NT2/D1 (cell line): ENCODE data around the gene KRT78.

Experiments used
- DNase-seq: peaks from one replicate; pipeline ENCODE4 v3.0.0-alpha.2; 2011; ENCODE audit warnings: low read depth, low spot score
- H3K27me3 ChIP-seq: 2 replicates; pipeline ENCODE4 v1.6.0; 2011; ENCODE audit warnings: mild to moderate bottlenecking; ENCODE audit not compliant: insufficient read length, insufficient read depth
- H3K36me3 ChIP-seq: 2 replicates; pipeline ENCODE4 v1.6.1; 2011; ENCODE audit warnings: mild to moderate bottlenecking, low read length, mixed read lengths; ENCODE audit not compliant: insufficient read depth, insufficient read length
- H3K4me1 ChIP-seq: 2 replicates; pipeline ENCODE4 v1.5.1; 2011; ENCODE audit not compliant: insufficient read depth, insufficient read length
- H3K4me3 ChIP-seq: 2 replicates; pipeline ENCODE4 v1.5.1; 2011; ENCODE audit warnings: low read depth; ENCODE audit not compliant: insufficient read length
- H3K9ac ChIP-seq: 2 replicates; pipeline ENCODE4 v1.6.0; 2011; ENCODE audit warnings: low read depth; ENCODE audit not compliant: insufficient read length
- H3K9me3 ChIP-seq: 2 replicates; pipeline ENCODE4 v1.5.1; 2011; ENCODE audit warnings: mild to moderate bottlenecking, low read length; ENCODE audit not compliant: insufficient read depth
- SUZ12 ChIP-seq: IDR thresholded peaks from 2 replicates; pipeline ENCODE4 v1.6.1; 2011; ENCODE audit not compliant: insufficient read length, insufficient read depth; ENCODE audit errors: extremely low read depth
- YY1 ChIP-seq: IDR thresholded peaks from 2 replicates; pipeline ENCODE4 v1.6.1; 2011; ENCODE audit not compliant: insufficient read length, insufficient read depth
- ZNF274 ChIP-seq: IDR thresholded peaks from 2 replicates; pipeline ENCODE4 v1.6.1; 2011; ENCODE audit warnings: mild to moderate bottlenecking, low read depth, low read length

The KRT78 gene

DNA sequence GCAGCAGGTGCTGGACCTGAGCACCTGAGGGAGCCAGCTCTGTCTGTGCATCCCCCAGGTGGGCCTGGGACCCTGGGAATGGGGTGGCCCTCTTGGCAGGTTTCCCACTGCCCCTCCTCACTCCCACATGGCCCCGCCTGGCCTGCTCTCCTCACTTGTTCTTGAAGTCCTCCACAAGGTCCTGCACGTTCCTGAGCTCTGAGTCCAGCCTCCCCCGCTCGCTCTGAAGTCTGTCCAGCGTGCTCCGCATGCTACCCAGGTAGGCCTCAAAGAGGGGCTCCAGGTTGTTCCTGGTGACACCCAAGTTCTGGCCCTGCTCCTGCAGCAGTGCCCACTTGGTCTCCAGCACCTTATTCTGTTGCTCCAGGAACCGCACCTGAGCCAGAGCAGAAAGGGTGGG is 17.5 kb downstream of the KRT78 start:
- TF ChIP-seq SUZ12 (no peak), YY1 (no peak), ZNF274 (no peak)
- H3K4me1 ChIP-seq: peaks cover 6% of the 10 kb centered on the region
- no peak for DNase-seq

DNA sequence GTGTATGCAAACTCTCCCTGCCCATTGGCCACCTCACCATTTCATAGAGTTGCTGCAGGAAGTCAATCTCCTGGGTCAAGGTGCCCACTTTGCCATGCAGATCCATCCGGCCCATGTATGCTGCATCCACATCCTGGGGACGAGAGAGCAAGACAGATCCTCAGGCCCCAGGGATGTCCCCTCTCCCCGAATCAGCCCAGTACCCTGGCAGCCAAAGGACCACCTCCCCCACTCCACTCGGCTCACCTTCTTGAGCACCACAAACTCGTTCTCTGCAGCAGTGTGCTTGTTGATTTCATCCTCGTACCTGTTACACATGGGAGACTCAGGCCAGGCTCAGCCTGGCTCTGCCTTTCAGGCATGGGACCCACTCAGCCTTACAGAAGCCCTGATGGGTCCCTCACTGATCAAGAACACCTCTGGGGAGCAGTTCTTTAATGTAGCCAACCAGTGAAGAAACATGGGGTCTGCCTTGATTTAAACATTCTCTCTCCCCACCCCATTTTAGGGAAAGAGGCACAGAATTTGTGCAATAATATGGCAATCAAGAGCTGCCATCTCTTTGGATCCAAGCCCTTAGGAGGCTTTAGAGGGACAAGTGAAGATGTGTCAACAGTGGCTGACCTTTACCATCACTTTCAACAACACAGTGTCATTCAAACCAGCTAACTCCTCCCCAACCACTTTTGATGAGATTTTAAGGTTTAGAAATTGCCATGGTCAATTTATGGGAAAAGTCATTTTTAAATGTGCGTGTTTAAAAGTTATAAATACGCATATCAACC is 18.6 kb downstream of the KRT78 start:
- no peak for DNase-seq
- Histone ChIP-seq H3K27me3 (no peaks in the 10 kb centered on the region), H3K9ac (no peak overlapping the region), H3K9me3 (no peaks in the 10 kb centered on the region; the same call in 1 of the 2 replicates), H3K4me1 (peaks cover 6% of the 10 kb centered on the region), H3K4me3 (no peak overlapping the region), H3K36me3 (no peaks in the 10 kb centered on the region)
- TF ChIP-seq SUZ12: no peak
- no peak for TF ChIP-seq ZNF274
- TF ChIP-seq YY1: no peak

More for the DNA sequence above, 17.5 kb downstream of the KRT78 start:
- Histone ChIP-seq H3K36me3 (no peaks in the 10 kb centered on the region), H3K27me3 (no peaks in the 10 kb centered on the region), H3K9me3 (no peaks in the 10 kb centered on the region; the same call in 1 of the 2 replicates), H3K9ac (no peak overlapping the region), H3K4me3 (no peak overlapping the region)

DNA sequence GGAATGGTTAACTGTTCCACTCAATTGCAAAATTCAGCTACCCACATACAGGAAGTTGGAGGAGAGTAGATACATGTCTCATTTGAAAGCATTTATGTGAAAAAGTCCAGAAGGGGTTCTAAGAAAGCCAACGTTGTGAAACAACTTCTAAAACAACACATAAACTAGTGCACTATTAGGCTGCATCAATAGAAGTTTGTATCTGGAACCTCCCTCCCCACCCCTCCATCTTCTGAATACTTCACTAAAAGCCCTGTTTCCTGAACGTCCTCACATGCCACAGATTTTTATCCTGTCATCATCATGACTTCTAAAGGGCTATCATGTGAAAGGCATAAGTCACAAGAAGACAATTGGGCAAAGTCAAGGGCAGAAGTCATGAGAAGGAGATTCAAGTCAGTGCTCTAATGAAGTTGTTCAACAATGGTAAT is 20.2 kb downstream of the KRT78 start:
- Histone ChIP-seq H3K27me3 (no peaks in the 10 kb centered on the region), H3K4me3 (no peak overlapping the region), H3K36me3 (no peaks in the 10 kb centered on the region), H3K4me1 (peaks cover 6% of the 10 kb centered on the region), H3K9me3 (no peaks in the 10 kb centered on the region; the same call in 1 of the 2 replicates), H3K9ac (no peak overlapping the region)
- no peak for DNase-seq
- TF ChIP-seq YY1 (no peak), SUZ12 (no peak), ZNF274 (no peak)

DNA sequence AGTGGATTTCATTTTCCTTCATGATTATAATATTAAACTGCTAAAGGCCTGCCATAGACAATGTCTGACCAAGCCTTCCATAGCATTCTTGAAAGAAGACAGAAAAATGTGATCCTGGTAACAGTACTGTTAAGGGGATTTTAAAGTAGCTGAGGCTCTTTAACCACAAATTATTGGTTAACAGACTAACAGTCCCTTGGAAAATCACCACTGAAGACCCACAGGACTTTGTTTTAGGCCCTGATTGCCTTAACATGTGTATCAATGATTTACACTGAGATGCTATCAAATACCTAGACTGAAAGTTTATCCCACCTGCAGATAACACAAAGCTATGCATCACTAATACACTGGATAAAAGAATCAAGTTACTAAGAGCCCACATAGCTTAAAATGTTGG is 20.6 kb downstream of the KRT78 start:
- TF ChIP-seq YY1 (no peak), ZNF274 (no peak), SUZ12 (no peak)
- H3K9ac ChIP-seq: no peak overlapping the region
- peaks cover 6% of the 10 kb centered on the region for H3K4me1 ChIP-seq
- H3K36me3 ChIP-seq: no peaks in the 10 kb centered on the region
- H3K4me3 ChIP-seq: no peak overlapping the region
- no peaks in the 10 kb centered on the region; the same call in 1 of the 2 replicates for H3K9me3 ChIP-seq
- no peak for DNase-seq
- H3K27me3 ChIP-seq: no peaks in the 10 kb centered on the region

DNA sequence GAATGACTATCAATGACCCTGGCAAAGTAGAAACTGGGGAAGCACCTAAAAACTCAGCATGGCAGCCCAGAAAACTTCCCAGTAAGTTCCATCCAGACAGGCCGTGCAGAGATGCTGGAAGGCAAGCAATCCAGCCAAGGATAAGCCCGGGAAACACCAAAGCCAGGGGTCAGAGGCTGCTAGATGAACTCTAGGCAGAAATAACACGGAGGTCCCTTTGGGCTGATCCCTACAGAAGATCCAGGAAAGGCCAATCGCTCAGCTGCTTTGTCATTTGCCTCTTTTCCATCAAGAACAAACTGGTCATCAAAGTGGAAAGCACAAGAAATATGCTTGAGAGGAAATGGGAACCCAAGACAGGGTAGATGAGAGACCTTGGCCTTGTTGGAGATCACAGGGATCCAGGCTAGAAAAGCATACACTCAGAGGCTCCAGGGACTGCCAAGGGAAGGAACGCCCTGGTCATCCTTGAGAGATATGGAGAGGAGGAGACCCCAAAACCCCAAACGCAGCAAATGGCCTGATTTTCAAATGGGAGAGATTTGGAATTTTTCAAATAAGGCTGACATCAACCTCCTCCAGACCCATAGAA is 21.2 kb downstream of the KRT78 start:
- H3K36me3 ChIP-seq: no peaks in the 10 kb centered on the region
- peaks cover 6% of the 10 kb centered on the region for H3K4me1 ChIP-seq
- no peaks in the 10 kb centered on the region for H3K27me3 ChIP-seq
- TF ChIP-seq SUZ12 (no peak), ZNF274 (no peak), YY1 (no peak)
- H3K9me3 ChIP-seq: no peaks in the 10 kb centered on the region; the same call in 1 of the 2 replicates
- H3K4me3 ChIP-seq: no peak overlapping the region
- no peak for DNase-seq
- no peak overlapping the region for H3K9ac ChIP-seq

DNA sequence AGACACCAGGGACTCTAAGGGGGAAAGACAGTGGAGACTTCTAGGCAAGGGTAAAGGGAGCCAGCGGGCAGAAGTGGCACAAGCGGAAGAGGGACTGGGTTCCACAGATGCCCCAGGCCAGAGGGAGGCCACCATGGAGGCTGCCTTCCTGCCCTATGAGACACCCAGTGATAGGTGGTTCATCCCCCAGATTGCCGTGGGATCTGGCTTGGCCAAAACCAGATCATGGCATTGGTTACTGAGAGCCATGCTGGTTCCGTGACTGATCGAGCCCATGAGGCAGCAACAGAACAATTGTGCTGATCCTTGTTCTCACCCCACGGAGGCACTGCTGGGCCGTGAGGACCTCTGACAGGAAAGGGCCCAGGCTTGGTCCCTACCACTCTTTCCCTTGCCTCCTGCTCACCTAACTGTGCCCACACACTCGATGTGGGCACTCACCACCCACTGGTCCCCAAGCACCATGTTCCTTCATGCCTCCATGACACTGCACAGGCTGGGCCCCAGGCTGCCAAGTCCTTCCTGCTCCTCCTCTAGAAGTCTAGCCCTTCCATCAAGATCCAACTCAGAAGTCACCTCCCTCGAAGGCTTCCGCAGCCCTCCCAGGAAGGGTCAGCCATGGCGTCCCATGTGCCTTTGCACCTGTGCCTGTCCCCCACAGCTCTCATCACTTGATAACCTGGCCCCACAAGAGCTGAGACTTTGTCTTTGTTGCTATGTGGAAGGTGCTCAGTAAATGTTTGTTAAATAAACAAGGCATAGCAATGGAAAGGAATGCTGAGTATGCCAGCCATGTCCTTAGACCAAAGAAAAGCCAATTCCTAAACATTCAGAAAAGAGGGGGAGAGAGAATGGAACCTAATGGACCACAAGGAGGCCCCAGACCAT is 21.9 kb downstream of the KRT78 start:
- Histone ChIP-seq H3K9me3 (no peaks in the 10 kb centered on the region; the same call in 1 of the 2 replicates), H3K36me3 (no peaks in the 10 kb centered on the region), H3K27me3 (no peaks in the 10 kb centered on the region), H3K4me1 (peaks cover 6% of the 10 kb centered on the region), H3K4me3 (no peak overlapping the region), H3K9ac (no peak overlapping the region)
- TF ChIP-seq SUZ12: no peak
- TF ChIP-seq YY1: peak; percentile 15
- peak; percentile 46 for DNase-seq

DNA sequence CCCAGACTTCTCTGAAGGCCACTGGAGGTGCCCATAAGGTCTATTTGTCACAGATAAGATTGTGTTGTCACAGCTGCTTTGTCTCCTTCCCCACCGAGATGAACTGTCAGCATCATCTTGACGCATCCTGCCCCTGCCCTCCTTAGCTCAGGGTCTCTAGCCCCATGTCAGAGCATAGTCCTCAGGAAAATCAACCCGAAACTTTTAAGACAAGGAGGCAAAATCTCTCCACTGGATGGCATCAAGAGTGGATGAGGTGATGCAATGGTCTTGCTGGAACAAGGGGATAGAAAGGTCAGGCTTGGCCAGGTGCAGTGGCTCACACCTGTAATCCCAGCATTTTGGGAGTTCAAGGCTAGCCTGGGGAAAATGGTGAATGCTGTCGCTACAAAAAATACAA is 22.8 kb downstream of the KRT78 start:
- TF ChIP-seq YY1 (no peak), SUZ12 (no peak), ZNF274 (no peak)
- DNase-seq: no peak
- Histone ChIP-seq H3K4me3 (no peak overlapping the region), H3K27me3 (no peaks in the 10 kb centered on the region), H3K9me3 (no peaks in the 10 kb centered on the region; the same call in 1 of the 2 replicates), H3K9ac (no peak overlapping the region), H3K36me3 (no peaks in the 10 kb centered on the region), H3K4me1 (peaks cover 6% of the 10 kb centered on the region)
